LoVo (cell line): ENCODE results near the gene USP7.
"Not testable (repeated sequence)": the region's sequence is repeated elsewhere in the genome, so short reads cannot be mapped to it uniquely, and the experiment has no call there.

Experiments used
- DNase-seq: peaks from one replicate; pipeline ENCODE4 v3.0.0-alpha.2; 2016; ENCODE audit warnings: low spot score

Gene USP7

DNA sequence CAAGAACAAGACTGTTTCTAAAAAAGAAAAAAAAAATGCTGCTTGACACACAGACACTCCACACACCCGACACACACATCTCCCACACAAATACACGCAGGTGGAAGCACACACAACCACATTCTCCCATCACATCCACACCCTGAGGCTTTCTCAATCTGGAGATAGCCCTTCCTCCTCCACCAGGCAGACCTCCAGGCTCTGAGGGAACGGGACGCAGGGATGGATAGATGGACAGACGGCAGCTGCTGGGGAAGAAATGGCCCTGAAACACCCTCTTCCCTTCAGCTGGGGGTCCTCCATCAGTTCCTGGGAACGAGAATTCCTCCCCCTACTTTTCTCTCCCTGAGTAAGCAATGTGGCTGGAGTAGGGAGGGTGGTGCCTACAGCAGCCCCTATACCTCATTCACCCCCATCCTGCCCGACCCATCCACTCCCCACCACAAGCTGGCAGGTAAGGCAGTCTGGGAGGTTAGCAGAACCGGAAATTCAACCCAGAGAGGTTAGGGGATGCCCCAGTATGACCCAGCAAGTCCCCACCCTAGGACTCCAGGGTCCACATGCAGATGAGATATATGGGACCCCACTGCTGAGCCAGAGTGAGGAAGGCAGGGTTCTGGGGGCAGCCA lies 85.7 kb downstream of the USP7 start:
- no peak for DNase-seq

DNA sequence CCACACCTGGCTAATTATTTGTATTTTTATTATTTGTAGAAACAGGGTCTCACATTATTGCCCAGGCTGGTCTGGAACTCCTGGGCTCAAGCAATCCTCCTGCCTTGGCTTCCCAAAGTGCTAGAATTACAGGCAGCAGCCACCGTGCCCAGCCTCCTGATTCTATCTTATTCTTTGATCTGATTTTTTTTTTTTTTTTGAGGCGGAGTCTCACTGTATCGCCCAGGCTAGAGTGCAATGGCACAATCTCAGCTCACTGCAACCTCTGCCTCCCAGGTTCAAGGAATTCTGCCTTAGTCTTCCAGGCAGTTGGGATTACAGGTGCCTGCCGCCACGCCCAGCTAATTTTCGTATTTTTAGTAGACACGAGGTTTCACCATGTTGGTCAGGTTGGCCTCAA lies 88.4 kb downstream of the USP7 start:
- not testable (repeated sequence) for DNase-seq

DNA sequence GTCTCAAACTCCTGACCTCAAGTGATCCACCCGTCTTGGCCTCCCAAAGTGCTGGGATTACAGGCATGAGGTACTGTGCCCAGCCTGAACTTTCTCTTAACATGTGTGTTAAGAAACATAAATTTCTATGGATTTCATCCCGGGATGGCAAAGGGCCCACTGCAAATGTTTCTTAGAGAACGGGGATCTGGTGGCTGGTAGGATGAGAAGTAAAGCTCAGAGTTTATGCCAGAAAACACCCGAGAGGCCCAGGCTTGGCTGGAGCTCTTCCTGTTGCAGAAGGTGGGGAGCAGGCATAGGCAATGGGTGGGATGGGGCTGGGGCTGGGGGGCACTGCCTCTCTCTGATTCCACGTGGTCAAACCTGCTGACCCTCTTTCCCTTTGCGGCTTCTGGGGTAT lies 89.3 kb downstream of the USP7 start:
- no peak for DNase-seq

DNA sequence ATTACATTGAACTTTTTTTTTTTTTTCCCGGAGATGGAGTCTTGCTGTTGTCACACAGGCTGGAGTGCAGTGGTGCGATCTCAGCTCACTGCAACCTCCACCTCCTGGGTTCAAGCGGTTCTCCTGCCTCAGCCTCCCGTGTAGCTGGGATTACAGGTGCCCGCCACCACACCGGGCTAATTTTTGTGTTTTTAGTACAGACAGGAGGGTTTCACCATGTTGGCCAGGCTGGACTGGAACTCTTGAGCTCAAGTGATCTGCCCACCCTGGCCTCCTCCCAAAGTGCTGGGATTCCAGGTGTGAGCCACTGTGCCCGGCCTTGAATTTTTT lies 89.9 kb downstream of the USP7 start:
- not testable (repeated sequence) for DNase-seq

DNA sequence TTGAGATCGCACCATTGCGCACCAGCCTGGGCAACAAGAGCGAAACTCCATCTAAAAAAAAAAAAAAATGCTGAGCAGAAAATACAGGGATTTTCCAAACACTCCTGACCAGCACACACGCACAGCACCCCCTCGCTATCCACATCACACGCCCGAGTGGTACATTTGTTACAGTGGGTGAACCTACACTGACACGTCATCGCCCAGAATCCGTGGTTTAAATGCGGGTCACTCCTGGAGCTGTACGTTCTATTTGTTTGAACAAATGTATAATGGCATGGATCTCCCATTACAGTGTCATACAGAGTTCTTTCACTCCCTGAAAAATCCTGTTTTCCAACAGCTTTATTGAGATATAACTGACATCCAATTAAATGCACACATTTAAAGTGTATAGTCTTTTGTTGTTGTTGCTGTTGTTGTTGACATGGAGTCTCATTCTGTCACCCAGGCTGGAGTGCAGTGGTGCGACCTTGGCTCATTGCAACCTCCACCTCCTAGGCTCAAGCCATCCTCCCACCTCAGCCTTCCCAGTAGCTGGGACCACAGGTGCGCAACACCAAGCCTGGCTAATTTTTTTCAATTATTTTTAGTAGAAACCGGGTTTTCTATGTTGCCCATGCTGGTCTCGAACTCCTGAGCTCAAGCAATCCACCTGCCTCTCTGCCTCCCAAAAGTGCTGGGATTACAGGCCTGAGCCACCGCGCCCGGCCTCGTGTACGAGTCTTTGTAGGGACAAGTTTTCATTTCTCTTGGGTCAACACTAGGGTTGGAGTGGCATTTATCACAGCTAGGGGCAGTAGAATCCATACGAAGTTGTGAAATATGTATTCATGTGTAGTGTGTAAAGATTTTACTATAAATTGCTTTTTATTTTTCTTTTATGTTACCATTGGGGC lies 90.5 kb downstream of the USP7 start:
- DNase-seq: no peak

DNA sequence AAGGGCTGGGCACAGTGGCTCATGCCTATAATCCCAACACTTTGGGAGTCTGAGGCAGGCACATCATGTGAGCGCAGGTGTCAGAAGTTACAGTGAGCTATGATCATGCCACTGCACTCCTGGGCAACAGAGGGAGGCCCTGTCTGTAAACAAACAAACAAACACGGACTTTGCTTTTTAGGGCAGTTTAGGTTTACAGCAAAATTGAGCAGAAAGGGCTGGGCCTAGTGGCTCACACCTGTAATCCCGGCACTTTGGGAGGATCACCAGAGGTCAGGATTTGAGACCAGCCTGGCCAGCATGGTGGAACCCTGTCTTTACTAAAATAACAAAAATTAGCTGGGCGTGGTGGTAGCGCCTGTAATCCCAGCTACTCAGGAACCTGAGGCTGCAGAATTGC lies 91.6 kb downstream of the USP7 start:
- no peak for DNase-seq

DNA sequence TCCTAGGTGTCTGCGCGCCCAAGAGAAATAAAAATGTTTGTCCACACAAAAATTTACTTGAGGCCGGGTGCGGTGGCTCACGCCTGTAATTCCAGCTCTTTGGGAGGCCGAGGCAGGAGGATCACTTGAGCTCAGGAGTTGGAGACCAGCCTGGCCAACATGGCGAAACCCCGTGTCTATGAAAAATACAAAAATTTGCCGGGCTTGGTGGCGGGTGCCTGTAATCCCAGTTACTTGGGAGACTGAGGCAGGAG lies 93.8 kb downstream of the USP7 start:
- not testable (repeated sequence) for DNase-seq

DNA sequence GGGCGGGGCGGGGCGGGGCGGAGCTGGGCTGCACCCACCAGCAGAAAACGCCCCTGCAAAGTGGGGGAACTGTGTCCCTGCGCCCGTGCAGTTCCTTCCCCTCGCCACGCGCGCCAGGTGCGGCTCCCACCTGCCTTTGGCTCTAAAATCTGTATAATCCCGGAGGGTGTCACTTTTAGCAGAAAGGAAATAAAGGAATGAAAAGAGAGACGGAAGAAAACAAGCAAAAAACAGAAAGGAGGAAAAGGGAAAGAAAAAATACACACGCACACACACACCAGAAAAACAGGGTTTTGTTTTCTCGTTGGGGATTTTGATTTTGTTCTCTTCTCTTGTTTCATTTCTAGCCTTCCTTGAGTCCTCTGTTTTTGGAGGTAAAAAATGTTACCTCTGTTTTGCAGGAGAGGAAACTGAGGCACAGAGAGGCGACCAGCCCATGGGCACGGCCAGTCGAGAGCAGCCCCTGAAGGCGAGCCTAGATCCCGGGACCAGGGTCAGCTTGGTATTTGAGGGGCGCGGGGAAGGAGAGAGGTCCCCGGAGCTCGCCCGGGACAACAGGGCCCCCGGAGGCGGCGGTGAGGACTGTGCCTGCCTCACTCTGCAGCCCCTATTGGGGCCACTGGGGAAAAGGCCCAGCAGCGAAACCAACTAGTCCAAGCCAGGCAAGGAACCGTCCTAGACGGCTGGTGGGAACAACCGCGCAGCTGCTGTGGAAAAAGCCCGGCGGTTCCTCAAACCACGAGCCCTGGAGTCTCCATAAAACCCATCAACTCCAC lies 94.3 kb downstream of the USP7 start:
- DNase-seq: no peak

DNA sequence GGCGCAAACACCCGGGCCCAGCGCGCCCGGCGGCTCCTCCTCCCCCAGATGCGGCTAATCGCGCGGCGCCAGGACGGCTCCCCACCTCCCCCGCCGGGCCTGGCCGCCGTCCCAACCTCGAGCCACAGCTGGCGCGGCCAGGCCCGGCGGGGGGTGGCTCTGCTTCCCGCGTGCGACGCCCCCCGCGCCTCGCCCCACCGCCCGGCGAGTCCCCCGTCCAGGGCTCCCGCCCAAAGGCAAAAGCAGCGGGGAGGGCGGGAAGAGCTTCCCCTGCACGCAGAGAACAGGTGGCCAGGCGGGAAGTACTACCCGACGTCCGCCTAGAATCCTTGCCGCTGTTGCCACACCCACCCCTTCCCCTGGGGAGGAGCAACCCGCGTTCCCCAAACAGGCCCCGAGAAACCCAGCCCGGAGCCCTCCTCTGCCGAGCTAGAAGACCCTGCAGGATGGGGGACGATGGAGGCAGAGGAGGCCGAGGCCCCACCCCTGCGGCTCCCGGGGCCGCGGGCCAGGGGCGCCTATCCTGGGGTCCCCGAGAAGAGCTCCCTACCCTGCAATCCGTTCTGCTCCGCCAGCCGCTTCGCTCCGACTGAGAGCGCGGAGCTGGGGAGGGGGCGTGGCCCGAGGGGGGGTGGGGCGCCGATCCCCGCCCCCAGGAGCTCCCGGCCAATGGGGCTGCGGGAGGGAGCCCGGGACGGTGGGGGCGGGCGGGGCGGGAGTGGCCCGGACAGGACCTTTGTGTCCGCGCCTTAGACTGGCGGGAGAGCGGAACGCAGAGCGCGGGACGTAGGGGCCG lies 95.1 kb downstream of the USP7 start, which contains the start of gene CARHSP1:
Gene CARHSP1, minus strand, starts transcription at position 591 of the 796 bp plus-strand sequence. CDS start 9,678 bp downstream, outside the sequence.
- peak; percentile 88 for DNase-seq

DNA sequence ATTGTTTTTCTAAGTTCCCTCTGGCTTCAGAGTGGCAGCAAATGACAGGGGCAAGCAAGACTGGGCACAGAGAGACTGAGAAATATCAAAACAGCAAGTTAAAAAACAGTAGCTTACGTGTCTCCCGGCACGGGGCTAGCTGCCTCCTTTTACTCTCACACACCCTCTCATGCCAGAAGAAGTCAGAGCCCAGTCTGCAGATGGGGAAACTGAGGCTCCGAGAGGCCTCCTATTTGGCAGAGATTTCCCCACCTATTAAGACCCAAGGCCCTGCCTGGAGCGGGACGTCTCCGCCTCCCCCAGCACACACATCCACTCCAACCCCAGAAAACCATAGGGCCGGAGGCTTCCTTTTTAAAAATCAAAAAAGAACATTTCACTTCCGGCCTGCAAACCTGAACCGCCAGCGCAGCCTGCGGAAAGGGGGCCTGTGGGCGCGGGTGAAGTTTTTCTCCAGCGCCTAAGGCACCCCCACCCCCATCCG lies 95.7 kb downstream of the USP7 start:
- DNase-seq: no peak

DNA sequence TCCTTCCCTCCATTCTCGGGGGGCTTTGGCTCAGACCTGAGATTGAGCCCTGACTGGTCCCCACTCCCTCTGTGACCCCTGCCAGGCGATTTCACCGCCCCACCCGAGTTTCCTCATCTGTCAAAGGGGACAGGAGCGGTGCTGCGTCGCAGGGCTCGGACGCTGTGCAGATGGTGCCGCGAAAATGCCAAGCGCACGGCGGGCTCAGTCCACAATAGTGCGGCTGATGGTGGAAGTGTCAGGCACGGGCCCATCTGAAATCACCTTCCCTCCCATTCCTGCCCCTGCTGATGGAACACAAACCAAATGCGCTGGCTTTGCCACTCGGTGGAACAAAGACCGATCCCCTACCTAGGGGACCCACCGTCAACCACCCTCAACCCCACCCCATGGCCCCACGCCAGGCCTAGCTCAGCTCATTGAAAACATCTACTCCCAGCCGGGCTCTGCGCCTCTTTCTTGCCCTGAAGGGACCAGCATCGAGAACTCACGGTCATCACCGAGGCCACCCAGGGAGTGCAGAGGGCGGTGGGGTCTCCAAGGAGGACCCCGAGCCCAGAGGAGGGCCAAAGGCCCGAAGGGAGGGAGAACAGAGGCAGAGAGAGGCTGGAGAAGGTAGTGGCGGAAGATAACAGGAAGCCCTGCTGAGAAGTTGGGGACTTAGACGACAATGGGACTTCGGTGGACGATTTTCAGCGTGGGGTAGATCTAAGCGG lies 96.3 kb downstream of the USP7 start:
- no peak for DNase-seq

DNA sequence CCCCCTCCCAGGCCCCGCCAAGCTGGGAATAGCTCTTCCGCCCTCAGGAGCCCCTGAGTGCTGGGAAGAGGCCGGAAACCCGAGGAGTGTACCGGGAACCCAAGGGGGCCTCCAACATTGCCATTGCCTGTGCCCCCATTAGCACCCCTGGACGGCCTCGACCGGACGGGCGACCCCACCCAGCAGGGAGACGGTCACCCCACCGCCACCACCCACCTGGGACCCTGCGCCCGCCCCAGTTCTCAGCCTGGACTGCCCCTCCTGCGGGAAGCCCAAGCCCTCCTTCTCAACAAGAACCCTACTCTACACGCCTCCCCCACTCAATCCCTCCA lies 96.9 kb downstream of the USP7 start:
- no peak for DNase-seq

DNA sequence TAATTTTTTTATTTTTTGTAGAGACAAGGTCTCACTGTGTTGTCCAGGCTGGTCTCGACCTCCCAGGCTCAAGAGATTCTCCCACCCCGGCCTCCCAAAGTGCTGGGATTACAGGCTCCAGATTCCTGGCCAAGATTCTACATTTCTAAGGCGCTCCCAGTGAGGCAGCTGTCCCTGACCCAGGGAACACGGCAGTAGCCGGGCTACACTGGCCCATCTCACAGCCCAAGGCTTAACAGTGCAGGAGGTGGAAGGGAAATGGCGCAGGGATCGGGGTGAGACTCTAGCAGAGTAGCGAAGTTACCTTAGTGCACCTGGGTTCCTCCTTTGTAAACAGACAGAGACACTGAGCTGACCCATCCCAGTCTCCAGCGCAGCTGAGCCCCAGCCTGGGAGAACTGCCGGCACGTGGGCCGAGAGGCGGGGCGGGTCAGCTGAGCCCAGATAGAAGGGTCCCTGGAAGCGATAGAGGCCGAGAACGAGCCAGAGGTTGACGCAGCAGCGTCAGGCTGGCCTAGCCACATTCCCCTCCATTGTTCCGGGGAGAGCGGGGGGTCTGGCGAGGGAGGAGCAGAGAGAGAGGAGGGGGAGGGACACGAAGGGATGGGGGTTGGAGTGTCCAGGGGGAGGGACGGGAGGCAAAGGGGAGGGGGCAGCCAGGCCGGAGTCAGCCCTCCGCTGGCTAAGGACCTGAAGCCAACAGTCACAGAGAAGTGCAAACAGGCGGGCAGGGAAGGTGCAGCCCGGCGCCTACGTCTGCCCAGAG lies 97.4 kb downstream of the USP7 start:
- DNase-seq: no peak

DNA sequence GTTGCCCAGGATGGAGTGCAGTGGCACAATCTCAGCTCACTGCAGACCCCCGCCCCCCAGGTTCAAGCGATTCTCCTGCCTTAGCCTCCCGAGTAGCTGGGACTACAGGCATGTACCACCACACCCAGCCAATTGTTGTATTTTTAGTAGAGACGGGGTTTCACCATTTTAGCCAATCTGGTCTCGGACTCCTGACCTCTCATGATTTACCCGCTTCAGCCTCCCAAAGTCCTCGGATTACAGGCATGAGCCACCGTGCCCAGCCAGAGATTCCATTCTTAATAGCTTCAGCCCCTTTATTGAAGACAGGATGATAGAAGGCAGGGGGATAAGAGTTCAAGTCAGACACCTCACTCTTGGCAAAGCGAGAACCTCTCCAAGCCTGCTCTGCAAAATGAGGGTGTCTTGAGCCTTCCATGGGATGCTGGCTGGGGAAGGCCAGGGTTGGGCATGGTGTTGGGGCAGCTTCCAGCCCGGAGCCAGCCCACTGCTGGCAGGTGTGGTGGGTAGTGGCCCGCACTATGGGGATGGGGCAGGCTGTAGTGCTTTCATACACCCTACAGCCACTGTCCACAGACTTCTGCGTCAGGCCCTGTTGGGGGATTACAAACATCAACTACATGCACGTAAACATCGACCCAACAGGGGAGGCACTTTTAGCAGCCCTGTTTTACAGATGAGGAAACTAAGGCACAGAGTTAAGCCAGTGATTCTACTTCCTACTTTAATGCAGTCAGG lies 98.4 kb downstream of the USP7 start:
- no peak for DNase-seq

DNA sequence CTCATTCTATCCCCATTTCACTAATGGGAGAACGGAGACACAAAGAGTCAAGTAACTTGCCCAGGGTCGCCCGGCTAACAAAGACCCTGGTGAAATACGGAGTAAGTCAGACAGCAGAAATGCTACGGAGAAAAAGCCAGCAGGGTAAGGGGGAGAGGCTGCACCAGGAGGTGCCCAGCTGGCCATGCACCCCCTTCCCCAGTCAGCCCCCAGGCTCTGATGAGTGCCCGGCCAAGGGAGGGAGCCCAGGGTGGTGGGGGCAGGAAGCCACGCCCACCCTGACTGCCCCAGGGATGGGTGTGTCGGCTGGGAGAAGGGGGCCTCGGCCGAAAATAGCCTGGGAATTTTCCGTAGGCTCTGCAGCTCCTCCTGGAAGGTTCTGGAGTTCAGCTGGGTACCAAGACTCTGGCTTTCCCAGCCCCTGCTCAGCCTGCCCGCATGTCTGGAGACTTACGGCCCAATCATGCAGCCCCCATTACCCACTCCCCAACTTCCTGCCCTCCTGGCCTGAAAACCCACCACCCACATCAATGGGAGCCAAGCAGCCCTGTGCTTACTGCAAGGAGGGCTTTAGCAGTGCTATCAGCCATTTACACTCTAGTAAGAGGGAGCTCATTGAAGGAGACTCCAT lies 99.1 kb downstream of the USP7 start:
- no peak for DNase-seq

DNA sequence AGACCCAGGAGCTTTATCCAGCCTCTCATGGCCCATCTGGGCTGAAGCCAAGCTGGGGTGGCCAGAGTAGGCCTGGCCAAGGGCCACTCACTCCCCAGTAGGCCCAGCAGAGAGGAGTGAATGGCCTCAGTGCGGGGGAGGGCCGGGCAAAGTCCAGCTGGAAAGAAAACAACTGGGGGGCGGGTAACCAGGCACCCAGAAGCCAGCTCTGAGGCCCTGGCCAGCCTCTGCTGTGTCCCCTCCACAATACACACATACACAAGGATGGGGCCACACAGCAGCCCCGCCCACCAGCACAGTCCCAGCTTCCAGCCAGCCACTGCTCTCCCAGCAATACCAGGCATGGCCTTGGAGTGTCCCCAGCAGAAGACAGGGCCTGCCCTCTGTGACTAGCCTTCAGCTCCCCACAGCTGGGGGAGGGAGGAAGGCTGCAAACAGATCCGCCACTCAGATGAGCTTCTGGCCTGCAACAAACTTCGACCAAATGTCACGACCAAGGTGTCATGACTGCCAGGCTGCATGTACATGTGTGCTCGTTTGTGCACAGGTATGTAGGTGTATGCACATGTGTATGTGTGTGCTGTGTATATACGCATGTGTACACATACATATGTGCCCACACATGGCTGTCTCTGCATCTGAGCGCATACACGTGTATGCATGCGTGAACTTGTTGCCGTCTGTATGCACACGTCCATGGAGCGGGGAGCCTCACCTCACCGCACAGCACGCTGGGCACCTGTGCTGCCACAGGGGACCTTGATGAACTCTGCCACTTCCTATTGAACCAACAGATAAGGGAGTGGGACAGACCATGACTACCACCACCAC lies 99.9 kb downstream of the USP7 start:
- peak; percentile 37 for DNase-seq

DNA sequence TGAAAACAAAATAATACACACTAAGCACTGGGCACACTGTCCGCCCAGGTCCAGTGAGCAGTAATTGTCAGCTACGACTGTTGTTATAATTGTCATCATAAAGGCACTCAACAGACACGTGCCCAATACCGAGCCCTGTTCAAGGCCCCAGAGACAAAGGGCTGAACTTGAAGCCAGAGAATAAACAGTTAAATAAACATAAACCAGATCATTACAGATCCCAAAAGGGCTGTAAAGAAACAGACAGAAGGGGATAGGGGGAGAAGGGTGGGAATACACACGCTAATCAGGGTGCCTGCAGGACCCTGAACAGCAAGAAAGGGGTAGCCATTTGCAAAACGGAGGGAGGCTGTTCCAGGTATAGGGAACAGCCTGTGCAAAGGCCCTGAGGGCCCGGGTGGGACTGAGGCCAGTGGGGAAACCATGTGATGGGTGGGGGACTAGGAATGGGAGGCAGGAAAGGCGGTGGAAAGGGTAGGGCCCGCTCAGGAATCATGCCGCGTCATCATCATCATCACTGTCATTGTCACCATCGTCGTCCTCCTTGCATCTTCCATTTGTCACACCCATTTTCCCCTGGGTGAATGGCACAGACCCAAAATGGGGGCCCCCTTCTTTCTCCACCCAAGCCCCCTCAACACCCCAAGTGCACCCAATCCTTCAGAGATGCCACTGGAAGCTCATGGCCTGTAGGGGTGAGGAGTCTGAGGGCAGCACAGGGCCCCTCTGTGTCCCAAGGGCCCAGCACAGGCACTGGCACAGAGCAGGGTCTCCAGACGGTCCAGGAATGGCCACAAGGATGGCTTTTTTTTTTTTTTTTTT lies 101.2 kb downstream of the USP7 start:
- no peak for DNase-seq
